Thyroid gland (tissue), 4 donors: ENCODE results near the gene CITED4.

ENCODE experiments used
- CTCF ChIP-seq, 6 experiments: fragments of 200-600 bp in 3 of 6; fragments of 450-650 bp in 3 of 6; sonication (generic) in 3 of 6; IDR thresholded peaks; one replicate each; pipeline ENCODE4 v1.5.1; 2016 to 2019; ENCODE audit warnings: antibody characterized with exemption in 6 of 6, mild to moderate bottlenecking in 2 of 6, inconsistent platforms in 1 of 6, moderate library complexity in 1 of 6
- POLR2A ChIP-seq, 2 donors: fragments of 450-650 bp; IDR thresholded peaks; one replicate each; pipeline ENCODE4 v1.6.1; 2017; ENCODE audit warnings: antibody characterized with exemption in 2 of 2, mild to moderate bottlenecking in 2 of 2, moderate library complexity in 1 of 2

GRCh38 chr1:40829631-40830245, 32.4 kb downstream of the CITED4 start:
- TF ChIP-seq POLR2A (IDR thresholded peaks at IDR 0.05) (no peak), CTCF (IDR thresholded peaks at IDR 0.05) (no peak)
